Measurements from ENCODE around the gene VSIG4. TPM values are rescaled to one million over a fixed set of nuclear protein-coding genes. Genes with fewer than 3 reads are reported as not detected.

Gene VSIG4
- total and polyA plus RNA-seq, 2 of the 13 experiments (the other 11 are each of a cell fraction or from before 2014, with no cell fraction given): not detected

DNA sequence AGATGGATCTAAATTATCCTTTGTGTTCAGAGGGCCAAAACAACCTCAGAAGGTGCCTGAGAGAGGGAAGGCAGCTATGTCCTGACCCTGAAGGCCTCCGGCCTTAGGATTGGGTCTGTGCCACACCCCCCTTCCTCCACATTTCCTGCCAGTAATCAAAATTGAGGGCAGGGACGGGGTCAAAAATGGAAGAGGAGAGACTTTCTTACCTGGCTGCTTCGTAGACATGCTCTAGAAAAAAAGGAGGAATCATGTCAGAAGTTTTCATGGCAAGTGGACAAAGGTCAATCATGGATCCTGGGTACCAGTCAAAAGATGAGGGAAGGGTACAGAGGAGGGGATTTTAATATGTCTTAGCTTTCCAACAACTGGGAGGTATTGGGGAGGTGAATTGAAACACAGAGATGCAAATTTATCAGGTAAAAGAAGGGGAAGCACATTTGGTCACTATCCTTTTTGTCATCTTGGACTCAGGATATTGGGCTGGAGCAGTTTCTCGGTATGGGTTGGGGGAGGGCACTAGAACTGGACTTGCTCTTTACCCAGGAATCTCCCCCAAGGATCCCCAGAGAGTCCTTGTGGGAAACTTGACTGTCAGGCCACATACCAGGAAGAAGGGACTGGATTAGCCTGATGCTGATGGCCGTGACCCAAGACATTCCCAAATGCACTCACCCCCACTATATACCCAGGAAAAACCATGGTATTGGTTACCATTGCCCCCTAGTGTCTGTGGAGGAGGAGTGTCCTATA, 17.1 kb downstream of the VSIG4 start (continued):
- no peak for TF ChIP-seq NBN (conservative IDR thresholded peaks at IDR 0.05)

DNA sequence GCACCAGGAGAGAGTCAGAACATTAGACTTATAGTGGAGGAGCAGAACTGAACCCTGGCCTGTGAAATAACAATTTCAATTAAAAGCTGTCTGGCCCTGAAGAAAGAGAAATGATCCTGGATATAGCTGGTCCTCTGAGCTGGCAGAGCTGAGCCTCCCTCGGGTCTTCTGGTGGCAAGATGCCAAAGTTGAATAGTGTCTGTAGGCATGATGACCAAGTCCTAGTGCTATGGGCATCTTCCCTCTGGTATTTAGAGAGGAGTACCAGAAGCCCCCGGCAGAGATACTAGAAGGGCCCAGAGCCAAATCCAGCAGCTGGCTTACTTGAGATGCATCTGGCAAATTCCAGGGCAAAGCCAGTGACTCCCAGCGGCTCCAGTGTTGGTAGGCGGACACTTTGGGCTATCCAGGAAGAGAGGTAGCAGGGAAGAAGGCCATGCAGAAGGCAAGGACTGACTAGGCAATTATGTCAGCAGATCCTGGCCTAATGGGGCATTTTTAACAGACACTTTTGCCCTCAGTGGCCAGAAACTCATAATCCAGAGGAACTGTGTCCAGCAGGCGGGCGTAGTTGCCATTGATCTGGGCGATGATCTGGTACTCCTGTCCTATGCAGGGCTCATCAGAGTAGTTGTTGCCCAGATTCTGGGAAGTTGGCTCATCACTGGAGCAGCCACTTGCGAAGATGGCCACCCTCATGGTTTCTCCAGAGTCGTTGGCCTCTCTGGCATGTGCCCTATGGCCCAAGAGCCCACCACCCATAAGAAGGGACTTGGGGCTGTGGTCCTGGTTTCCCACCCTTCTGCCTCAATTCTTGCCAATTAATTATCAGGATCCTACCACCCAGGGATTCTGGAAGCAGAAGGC, 17.9 kb downstream of the VSIG4 start:
- DNase-seq (ENCODE audit: low spot score) (no peak), ATAC-seq (no peak), FAIRE-seq (no peak)
- CTCF ChIA-PET (ENCODE audit: low intra/inter-chr PET ratio, low total read pairs): no interaction called here
- Histone ChIP-seq H3K4me1 (ENCODE audit: insufficient read depth, low read length) (no peaks in the 10 kb centered on the region), H3K9me3 (ENCODE audit: low read length) (no peaks in the 10 kb centered on the region), H3K4me3 (replicated peaks in 1 of 3; ENCODE audit: insufficient read depth in 1 of 3, low read depth in 2 of 3, low read length in 3 of 3) (no peak overlapping the region), H2AFZ (ENCODE audit: low read length) (no peak overlapping the region), H3K79me2 (ENCODE audit: insufficient read depth, low read length) (no peaks in the 10 kb centered on the region), H3K36me3 (replicated peaks in 1 of 2; ENCODE audit: control insufficient read depth in 1 of 2, insufficient read depth in 2 of 2, low read length in 2 of 2) (no peaks in the 10 kb centered on the region), H3K27me3 (ENCODE audit: control insufficient read depth in 1 of 2, insufficient read depth in 2 of 2, low read length in 2 of 2) (no peaks in the 10 kb centered on the region), H3K27ac (ENCODE audit: extremely low read length, insufficient read depth, low read length) (no peak overlapping the region), H3K4me2 (ENCODE audit: low read depth, low read length) (no peak overlapping the region), H4K20me1 (ENCODE audit: insufficient read depth, low read length) (no peaks in the 10 kb centered on the region), H3K9ac (ENCODE audit: insufficient read depth, low read depth, low read length) (no peak overlapping the region)
- POLR2A ChIA-PET: no interaction called here
- in situ Hi-C loops (cut with HindIII; ENCODE audit: extremely low pct_ligation_motif_present, low pct_unique_long_range_greater_than_20kb): no loop called here
- BruUV-seq (replicated peaks): no TSS peak
- intact Hi-C loops (cut with micrococcal nuclease; ENCODE audit: unreplicated experiment): no loop called here
- 0% methylated on average over 1 of the region's 9 CpGs for WGBS (ENCODE audit: low lambda C conversion rate)
- TF ChIP-seq, protein P1, sequence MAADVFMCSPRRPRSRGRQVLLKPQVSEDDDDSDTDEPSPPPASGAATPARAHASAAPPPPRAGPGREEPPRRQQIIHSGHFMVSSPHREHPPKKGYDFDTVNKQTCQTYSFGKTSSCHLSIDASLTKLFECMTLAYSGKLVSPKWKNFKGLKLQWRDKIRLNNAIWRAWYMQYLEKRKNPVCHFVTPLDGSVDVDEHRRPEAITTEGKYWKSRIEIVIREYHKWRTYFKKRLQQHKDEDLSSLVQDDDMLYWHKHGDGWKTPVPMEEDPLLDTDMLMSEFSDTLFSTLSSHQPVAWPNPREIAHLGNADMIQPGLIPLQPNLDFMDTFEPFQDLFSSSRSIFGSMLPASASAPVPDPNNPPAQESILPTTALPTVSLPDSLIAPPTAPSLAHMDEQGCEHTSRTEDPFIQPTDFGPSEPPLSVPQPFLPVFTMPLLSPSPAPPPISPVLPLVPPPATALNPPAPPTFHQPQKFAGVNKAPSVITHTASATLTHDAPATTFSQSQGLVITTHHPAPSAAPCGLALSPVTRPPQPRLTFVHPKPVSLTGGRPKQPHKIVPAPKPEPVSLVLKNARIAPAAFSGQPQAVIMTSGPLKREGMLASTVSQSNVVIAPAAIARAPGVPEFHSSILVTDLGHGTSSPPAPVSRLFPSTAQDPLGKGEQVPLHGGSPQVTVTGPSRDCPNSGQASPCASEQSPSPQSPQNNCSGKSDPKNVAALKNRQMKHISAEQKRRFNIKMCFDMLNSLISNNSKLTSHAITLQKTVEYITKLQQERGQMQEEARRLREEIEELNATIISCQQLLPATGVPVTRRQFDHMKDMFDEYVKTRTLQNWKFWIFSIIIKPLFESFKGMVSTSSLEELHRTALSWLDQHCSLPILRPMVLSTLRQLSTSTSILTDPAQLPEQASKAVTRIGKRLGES (CRISPR knock-in tag; IDR thresholded peaks at IDR 0.05; ENCODE audit: borderline replicate concordance): no peak
- TF ChIP-seq ZNF367 (CRISPR knock-in tag; IDR thresholded peaks at IDR 0.05; ENCODE audit: borderline replicate concordance): no peak
- TF ChIP-seq, protein P2, sequence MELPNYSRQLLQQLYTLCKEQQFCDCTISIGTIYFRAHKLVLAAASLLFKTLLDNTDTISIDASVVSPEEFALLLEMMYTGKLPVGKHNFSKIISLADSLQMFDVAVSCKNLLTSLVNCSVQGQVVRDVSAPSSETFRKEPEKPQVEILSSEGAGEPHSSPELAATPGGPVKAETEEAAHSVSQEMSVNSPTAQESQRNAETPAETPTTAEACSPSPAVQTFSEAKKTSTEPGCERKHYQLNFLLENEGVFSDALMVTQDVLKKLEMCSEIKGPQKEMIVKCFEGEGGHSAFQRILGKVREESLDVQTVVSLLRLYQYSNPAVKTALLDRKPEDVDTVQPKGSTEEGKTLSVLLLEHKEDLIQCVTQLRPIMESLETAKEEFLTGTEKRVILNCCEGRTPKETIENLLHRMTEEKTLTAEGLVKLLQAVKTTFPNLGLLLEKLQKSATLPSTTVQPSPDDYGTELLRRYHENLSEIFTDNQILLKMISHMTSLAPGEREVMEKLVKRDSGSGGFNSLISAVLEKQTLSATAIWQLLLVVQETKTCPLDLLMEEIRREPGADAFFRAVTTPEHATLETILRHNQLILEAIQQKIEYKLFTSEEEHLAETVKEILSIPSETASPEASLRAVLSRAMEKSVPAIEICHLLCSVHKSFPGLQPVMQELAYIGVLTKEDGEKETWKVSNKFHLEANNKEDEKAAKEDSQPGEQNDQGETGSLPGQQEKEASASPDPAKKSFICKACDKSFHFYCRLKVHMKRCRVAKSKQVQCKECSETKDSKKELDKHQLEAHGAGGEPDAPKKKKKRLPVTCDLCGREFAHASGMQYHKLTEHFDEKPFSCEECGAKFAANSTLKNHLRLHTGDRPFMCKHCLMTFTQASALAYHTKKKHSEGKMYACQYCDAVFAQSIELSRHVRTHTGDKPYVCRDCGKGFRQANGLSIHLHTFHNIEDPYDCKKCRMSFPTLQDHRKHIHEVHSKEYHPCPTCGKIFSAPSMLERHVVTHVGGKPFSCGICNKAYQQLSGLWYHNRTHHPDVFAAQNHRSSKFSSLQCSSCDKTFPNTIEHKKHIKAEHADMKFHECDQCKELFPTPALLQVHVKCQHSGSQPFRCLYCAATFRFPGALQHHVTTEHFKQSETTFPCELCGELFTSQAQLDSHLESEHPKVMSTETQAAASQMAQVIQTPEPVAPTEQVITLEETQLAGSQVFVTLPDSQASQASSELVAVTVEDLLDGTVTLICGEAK (IDR thresholded peaks at IDR 0.05): no peak
- TF ChIP-seq, protein P2 (CRISPR knock-in tag; IDR thresholded peaks at IDR 0.05): no peak
- TF ChIP-seq, protein P3, sequence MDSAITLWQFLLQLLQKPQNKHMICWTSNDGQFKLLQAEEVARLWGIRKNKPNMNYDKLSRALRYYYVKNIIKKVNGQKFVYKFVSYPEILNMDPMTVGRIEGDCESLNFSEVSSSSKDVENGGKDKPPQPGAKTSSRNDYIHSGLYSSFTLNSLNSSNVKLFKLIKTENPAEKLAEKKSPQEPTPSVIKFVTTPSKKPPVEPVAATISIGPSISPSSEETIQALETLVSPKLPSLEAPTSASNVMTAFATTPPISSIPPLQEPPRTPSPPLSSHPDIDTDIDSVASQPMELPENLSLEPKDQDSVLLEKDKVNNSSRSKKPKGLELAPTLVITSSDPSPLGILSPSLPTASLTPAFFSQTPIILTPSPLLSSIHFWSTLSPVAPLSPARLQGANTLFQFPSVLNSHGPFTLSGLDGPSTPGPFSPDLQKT (CRISPR knock-in tag; IDR thresholded peaks at IDR 0.05; ENCODE audit: borderline replicate concordance): no peak
- no peak for TF ChIP-seq CBX1 (IDR thresholded peaks at IDR 0.05; ENCODE audit: low read depth)

Data from HepG2 (cell line).